Activated CD4-positive, alpha-beta T cell treated with anti-CD3 and anti-CD28 coated beads, Interleukin-2, Interleukin-4, amounts not matched to agents 100 ng/mL and 50 ng/mL, durations not matched to agents 16 hours and 8 hours (primary cell): ENCODE data around the gene XYLB.
"Not testable (repeated sequence)": the region's sequence is repeated elsewhere in the genome, so short reads cannot be mapped to it uniquely, and the experiment has no call there.

Experiments
- DNase-seq: peaks from one replicate; pipeline ENCODE4 v3.0.0-alpha.2; 2020; ENCODE audit warnings: low spot score

Gene XYLB

GRCh38 chr3:38346587-38347410 lies at the start of gene XYLB:
Gene XYLB, plus strand, starts transcription at chr3:38346785. Its CDS starts 84 bp downstream, at chr3:38346869.
- peak; percentile 86 for DNase-seq

GRCh38 chr3:38297053-38297452 lies 49.5 kb upstream of the XYLB start:
- not testable (repeated sequence) for DNase-seq

GRCh38 chr3:38297537-38297936 lies 49.0 kb upstream of the XYLB start:
- DNase-seq: no peak

GRCh38 chr3:38297947-38298711 lies 48.5 kb upstream of the XYLB start:
- no peak for DNase-seq

GRCh38 chr3:38306941-38307340 lies 39.6 kb upstream of the XYLB start:
- no peak for DNase-seq

- no peak for DNase-seq
Observed at GRCh38 chr3:38307599-38307998, 39.0 kb upstream of the XYLB start.

GRCh38 chr3:38308456-38308855 lies 38.1 kb upstream of the XYLB start:
- no peak for DNase-seq

- DNase-seq: no peak
Observed at GRCh38 chr3:38311476-38311875, 35.1 kb upstream of the XYLB start.

- no peak for DNase-seq
Observed at GRCh38 chr3:38311941-38312340, 34.6 kb upstream of the XYLB start.

GRCh38 chr3:38312356-38312755 lies 34.2 kb upstream of the XYLB start:
- no peak for DNase-seq

GRCh38 chr3:38313263-38313662 lies 33.3 kb upstream of the XYLB start:
- DNase-seq: no peak

- DNase-seq: no peak
Observed at GRCh38 chr3:38313695-38314094, 32.9 kb upstream of the XYLB start.

- no peak for DNase-seq
Observed at GRCh38 chr3:38314112-38314763, 32.3 kb upstream of the XYLB start.

- no peak for DNase-seq
Observed at GRCh38 chr3:38314764-38315487, 31.7 kb upstream of the XYLB start.

GRCh38 chr3:38315488-38316230 lies 30.9 kb upstream of the XYLB start:
- DNase-seq: no peak

GRCh38 chr3:38316356-38317191 lies 30.0 kb upstream of the XYLB start:
- DNase-seq: no peak

GRCh38 chr3:38317192-38317759 lies 29.3 kb upstream of the XYLB start:
- no peak for DNase-seq

- no peak for DNase-seq
Observed at GRCh38 chr3:38318766-38319671, 27.6 kb upstream of the XYLB start.

GRCh38 chr3:38320638-38321037 lies 25.9 kb upstream of the XYLB start:
- DNase-seq: not testable (repeated sequence)
